Ovary (tissue), 9 donors: Measurements from ENCODE around the gene THEM4. TPM values are rescaled to one million over a fixed set of nuclear protein-coding genes. Genes with fewer than 3 reads are reported as not detected.

Source experiments
- DNase-seq, 5 donors: peaks; one replicate each; pipeline ENCODE4 v3.0.0-alpha.2; 2019 to 2020
- H3K27ac ChIP-seq, 2 donors: fragments of 200-600 bp; one replicate each; pipeline versions ENCODE4 v1.5.1 to v1.8.0; 2019 to 2022
- H3K27me3 ChIP-seq: fragments of 200-600 bp; one replicate; pipeline ENCODE4 v1.8.0; 2022
- H3K36me3 ChIP-seq: fragments of 200-600 bp; sonication (generic); one replicate; pipeline ENCODE4 v1.5.1; 2019
- H3K4me1 ChIP-seq: one replicate; pipeline ENCODE4 v1.8.1; 2013; ENCODE audit warnings: mild to moderate bottlenecking, moderate library complexity; ENCODE audit not compliant: insufficient read depth
- H3K4me3 ChIP-seq: fragments of 200-600 bp; sonication (generic); one replicate; pipeline ENCODE4 v1.5.1; 2017
- H3K9me3 ChIP-seq, 2 donors: fragments of 200-600 bp in 1 of 2; sonication (generic) in 1 of 2; one replicate each; pipeline versions ENCODE4 v1.5.1 to v1.8.1; 2013 to 2019; ENCODE audit warnings: mild to moderate bottlenecking in 1 of 2, moderate library complexity in 1 of 2
- CTCF ChIP-seq, 3 donors: fragments of 450-650 bp in 2 of 3; fragments of 200-600 bp in 1 of 3; IDR thresholded peaks; one replicate each; pipeline versions ENCODE4 v1.5.1 to v1.8.0; 2016 to 2022; ENCODE audit warnings: antibody characterized with exemption in 3 of 3, mild to moderate bottlenecking in 1 of 3
- EP300 ChIP-seq: sonication (generic); formaldehyde crosslinking; IDR thresholded peaks from one replicate; pipeline ENCODE4 v1.6.1; 2017; ENCODE audit warnings: antibody characterized with exemption
- POLR2A ChIP-seq: fragments of 450-650 bp; IDR thresholded peaks from one replicate; pipeline ENCODE4 v1.6.1; 2017; ENCODE audit warnings: antibody characterized with exemption, mild to moderate bottlenecking, moderate library complexity
- WGBS, 3 donors: extraction: QIAGEN DNeasy Blood & Tissue Kit in 1 of 3; methylation state at CpG; one replicate each; pipeline versions ENCODE4 v1.1.5 to v1.1.7; 2013 to 2017; 5-methylcytosine and 5-hydroxymethylcytosine counted together
- intact Hi-C, 4 donors: fragments of 100-400 bp; cut with DNase I; formaldehyde crosslinking; loops; one replicate each; pipeline versions ENCODE4 v1.11.0 to v1.15.1; 2022 to 2023
- polyA plus RNA-seq, 2 donors: library from polyadenylated mRNA; stranded (reverse); fragments of 200-250 nt in 1 of 2; fragments of 350-450 nt in 1 of 2; fragmentation: Illumina TruSeq in 1 of 2; extraction: RNeasy Lipid Tissue Mini Kit (QIAGEN cat#74804) in 1 of 2; gene quantifications; one replicate each; pipeline ENCODE4 v1.2.3, GENCODE V29; 2013 to 2014
- total RNA-seq, 7 donors: library from RNA; depleted of rRNA in 2 of 7; stranded (reverse); fragments of >200 nt in 2 of 7; fragmentation: NEBNext Ultra II Directional in 3 of 7; extraction: Animal tissue kit (Norgen Biotek cat#: 25700) in 3 of 7; gene quantifications; one replicate each; pipeline versions ENCODE4 v1.1.0 to v1.2.4, GENCODE V29; 2016 to 2023
- donor health status: DM: no; HTN: no; CAD: no; lungs with moderate emphysema.
- donor health status: DM: no; HTN: no; CAD: no.
- donor health status: Bipolar disorder and iron deficiency.
- donor health status: DM: yes; HTN: yes; CAD: no.
- donor health status: DM: no; HTN: no; CAD: no.
- donor health status: DM: yes; HTN: yes; CAD: no.

The THEM4 gene
- total and polyA plus RNA-seq, 9 donors = 10.4 to 21.8 (median 14.4) TPM

- DNase-seq = no peak
- Histone ChIP-seq H3K36me3 (no peaks in the 10 kb centered on the region), H3K4me3 (no peak overlapping the region), H3K27me3 (no peaks in the 10 kb centered on the region), H3K4me1 (peaks cover 4% of the 10 kb centered on the region), H3K9me3 (no peaks in the 10 kb centered on the region), H3K27ac (no peak overlapping the region)
- no peak for TF ChIP-seq POLR2A
- intact Hi-C loops = no loop called here
- 81 to 84% (median 82%) methylated on average over 8 of the region's 8 CpGs for WGBS, 3 donors
These were observed 57.4 kb downstream of the THEM4 start for GRCh38 chr1:151851886-151852285.

- no peak overlapping the region for H3K27ac ChIP-seq
- no peak for TF ChIP-seq POLR2A
- no peaks in the 10 kb centered on the region for H3K36me3 ChIP-seq
- no peak for DNase-seq
- intact Hi-C loops = no loop called here
- no peaks in the 10 kb centered on the region for H3K27me3 ChIP-seq
- peaks cover 2% of the 10 kb centered on the region for H3K4me1 ChIP-seq
- H3K9me3 ChIP-seq = no peaks in the 10 kb centered on the region
- no peak overlapping the region for H3K4me3 ChIP-seq
These were observed 59.4 kb downstream of the THEM4 start for GRCh38 chr1:151849871-151850270.

- intact Hi-C loops = no loop called here
- Histone ChIP-seq H3K4me3 (no peak overlapping the region), H3K27ac (no peak overlapping the region), H3K36me3 (no peaks in the 10 kb centered on the region), H3K9me3 (no peaks in the 10 kb centered on the region), H3K27me3 (no peaks in the 10 kb centered on the region), H3K4me1 (peaks cover 2% of the 10 kb centered on the region)
- WGBS, 3 donors = 40 to 48% (median 44%) methylated on average over 3 of the region's 3 CpGs
- no peak for DNase-seq
- no peak for TF ChIP-seq CTCF (IDR thresholded peaks at IDR 0.05)
These were observed 60.2 kb downstream of the THEM4 start for GRCh38 chr1:151849126-151849525.

GRCh38 chr1:151847867-151848596 lies 61.3 kb downstream of the THEM4 start:
- TF ChIP-seq EP300 = no peak
- no peak for TF ChIP-seq CTCF (IDR thresholded peaks at IDR 0.05)
- no peak for TF ChIP-seq POLR2A
- no peaks in the 10 kb centered on the region for H3K36me3 ChIP-seq
- DNase-seq = no peak
- no peaks in the 10 kb centered on the region for H3K9me3 ChIP-seq
- H3K27ac ChIP-seq = no peak overlapping the region
- intact Hi-C loops = no loop called here
- WGBS, 3 donors = 45 to 49% (median 47%) methylated on average over 11 of the region's 11 CpGs
- H3K4me1 ChIP-seq = peaks cover 2% of the 10 kb centered on the region
- H3K27me3 ChIP-seq = no peaks in the 10 kb centered on the region
- no peak overlapping the region for H3K4me3 ChIP-seq

GRCh38 chr1:151846686-151847237 lies 62.5 kb downstream of the THEM4 start:
- WGBS, 3 donors = 90 to 91% (median 91%) methylated on average over 8 of the region's 8 CpGs
- H3K36me3 ChIP-seq = no peaks in the 10 kb centered on the region
- no peak for DNase-seq
- H3K27ac ChIP-seq = no peak overlapping the region
- no peaks in the 10 kb centered on the region for H3K27me3 ChIP-seq
- H3K4me3 ChIP-seq = no peak overlapping the region
- intact Hi-C loops = no loop called here
- H3K9me3 ChIP-seq = no peaks in the 10 kb centered on the region
- H3K4me1 ChIP-seq = peaks cover 2% of the 10 kb centered on the region
- TF ChIP-seq POLR2A (no peak), CTCF (IDR thresholded peaks at IDR 0.05) (no peak), EP300 (no peak)
